GM21381 (cell line): ENCODE results near the gene ORMDL2.
"Not testable (repeated sequence)": the region's sequence is repeated elsewhere in the genome, so short reads cannot be mapped to it uniquely, and the experiment has no call there.

Source experiments
- ATAC-seq: cut with Tn5 transposase; IDR thresholded peaks from one replicate; pipeline ENCODE4 v1.9.1; 2021; ENCODE audit warnings: mild to moderate bottlenecking, moderate library complexity; ENCODE audit not compliant: unreplicated experiment

Gene ORMDL2

DNA sequence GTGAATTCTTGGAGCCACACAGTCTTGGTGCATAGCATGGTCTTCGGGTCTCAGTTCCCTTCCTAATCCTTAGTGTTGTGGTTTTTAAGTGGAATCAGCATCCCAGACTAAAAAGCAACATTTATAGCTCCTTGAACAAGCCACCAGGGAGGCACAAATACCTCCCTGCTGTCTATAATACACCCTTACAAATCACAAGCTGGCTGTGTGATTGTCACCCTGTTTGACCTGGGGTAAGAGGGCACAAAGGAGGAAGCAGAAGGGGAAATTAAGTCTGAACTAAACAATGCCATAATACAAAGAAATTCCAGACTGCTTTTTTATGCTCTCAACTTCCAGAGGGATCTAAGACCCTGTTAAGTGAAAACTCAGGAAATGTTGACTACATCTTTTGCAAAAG lies 32.6 kb downstream of the ORMDL2 start:
- ATAC-seq = no peak

DNA sequence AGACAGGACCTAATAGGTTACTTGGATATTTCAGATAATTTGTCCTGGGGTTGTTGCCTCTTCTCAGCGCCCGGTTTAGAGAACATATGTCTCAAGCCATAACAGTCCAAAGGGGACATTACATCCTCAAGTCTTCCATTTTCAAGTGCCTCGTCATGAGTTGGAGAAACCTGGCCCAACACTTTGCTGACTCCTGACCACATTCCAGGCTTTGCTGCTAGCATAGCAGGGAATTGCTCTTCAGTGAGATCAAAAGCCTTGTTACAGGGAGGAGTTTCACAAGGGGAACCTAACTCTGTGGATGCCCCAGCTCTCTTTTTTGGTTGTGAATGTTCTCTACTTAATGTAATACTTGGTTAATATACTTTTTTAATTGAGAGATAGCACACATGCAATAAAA lies 33.1 kb downstream of the ORMDL2 start:
- no peak for ATAC-seq

DNA sequence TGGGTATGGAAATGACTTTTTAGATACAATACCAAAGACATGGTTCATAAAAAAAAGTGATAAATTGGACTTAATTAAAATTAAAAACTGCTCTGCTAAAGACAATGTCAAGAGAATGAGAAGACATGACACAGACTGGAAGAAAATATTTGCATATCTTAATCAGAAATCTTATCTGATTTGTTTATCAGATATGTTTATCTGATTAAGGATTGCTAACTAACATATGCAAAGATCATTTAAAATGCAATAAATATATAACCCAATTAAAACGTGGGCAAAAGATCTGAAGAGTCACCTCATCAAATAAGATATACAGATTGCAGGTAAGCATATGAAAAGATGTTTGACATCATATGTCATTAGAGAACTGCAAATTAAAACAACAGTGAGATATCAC lies 34.9 kb downstream of the ORMDL2 start:
- no peak for ATAC-seq

DNA sequence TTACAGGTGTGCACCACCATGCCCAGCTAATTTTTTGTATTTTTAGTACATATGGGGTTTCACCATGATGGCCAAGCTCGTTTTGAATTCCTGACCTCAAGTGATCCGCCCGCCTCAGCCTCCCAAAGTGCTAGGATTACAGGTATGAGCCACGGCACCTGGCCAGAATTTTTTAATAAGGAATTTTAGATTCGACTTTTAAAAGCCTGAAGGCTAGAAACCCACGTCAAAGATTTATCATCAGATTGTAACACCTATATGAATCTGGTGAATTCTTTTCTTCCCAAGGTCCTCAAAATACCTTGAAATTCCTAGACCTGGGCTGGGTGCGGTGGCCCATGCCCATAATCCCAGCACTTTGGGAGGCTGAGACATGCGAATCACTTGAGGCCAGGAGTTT lies 43.6 kb downstream of the ORMDL2 start:
- no peak for ATAC-seq

DNA sequence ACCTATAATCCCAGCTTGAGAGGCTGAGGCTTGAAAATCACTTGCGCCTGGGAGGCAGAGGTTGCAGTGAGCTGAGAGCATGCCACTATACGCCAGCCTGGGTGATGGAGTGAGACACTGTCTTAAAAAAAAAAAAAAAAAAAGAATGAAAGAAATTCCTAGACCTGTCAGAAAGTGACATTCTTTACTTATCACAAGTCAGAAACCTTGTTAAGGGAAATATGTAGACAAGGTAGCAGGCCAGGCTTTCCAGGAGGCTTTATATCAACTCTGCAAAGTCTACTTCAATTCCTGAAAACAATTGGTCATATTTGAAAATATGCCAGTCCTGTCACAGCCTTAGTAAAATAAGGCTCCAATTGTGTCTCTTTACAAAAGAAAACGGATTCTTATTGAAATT lies 44.0 kb downstream of the ORMDL2 start:
- ATAC-seq = no peak

DNA sequence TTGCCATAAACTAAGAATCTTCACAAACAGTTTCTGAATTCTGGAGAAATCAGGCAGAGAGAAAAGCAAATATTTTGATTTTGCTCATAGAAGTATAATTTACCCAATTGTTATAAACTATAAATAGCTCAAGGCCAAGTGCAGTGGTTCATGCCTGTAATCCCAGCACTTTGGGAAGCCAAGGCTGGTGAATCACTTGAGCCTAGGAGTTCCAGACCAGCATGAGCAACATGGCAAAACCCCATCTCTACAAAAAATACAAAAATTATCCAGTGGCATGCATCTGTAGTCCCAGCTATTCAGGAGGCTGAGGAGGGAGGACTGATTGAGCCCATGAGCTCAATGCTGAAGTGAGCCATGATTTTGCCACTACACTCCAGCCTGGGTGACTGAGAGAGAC lies 44.4 kb downstream of the ORMDL2 start:
- no peak for ATAC-seq

DNA sequence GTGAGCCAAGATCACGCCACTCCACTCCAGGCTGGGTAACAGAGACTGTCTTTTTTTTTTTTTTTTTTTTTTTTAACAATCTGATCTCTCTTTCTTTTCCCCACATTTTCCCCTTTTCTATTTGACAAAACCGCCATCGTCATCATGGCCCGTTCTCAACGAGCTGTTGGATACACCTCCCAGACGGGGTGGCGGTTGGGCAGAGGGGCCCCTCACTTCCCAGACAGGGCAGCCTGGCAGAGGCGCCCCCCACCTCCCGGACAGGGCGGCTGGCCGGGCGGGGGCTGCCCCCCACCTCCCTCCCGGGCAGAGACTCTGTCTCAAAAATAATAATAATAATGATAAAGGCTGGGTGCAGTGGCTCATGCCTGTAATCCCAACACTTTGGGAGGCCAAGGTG lies 45.1 kb downstream of the ORMDL2 start:
- ATAC-seq = not testable (repeated sequence)

DNA sequence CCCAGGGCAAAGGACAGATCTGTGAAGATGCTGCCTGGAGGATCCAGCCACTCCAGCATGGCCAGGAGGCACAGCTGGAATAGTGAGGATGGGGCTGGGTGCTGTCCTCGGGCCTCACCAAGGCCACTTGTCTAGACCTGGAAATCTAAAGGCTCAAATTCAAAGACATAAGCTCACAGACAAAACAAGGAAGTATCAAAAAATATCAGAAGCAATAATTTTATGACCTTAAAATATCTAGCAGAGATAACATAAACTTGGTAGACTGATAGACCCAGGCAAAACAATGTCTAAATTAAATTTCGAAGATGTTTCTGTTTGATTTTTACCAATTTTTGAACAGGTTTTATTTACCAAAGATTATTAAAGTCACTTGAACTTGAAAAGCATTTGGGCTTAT lies 47.5 kb downstream of the ORMDL2 start:
- ATAC-seq = no peak

DNA sequence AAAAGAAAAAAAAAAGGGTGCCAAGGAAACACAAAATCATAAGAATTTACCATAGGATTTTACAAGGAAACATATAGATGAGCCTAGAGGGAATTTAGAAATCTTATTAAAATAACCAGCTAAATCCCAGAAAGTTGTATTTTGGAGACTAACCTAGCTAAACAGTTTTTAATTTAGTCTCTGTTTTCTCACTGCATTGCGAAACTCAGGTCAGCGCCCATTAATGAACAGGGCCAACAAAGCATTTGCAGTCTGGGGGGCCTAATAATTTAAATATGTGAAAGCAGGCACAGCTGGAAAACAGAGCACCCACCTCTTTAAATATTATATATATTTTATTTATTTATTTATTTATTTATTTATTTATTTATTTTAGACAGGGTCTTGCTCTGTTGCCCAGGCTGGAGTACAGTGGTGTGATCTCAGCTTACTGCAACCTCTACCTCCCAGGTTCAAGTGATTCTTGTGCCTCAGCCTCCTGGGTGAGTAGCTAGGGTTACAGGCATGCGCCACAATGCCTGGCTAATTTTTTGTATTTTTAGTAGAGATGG lies 48.7 kb downstream of the ORMDL2 start:
- ATAC-seq = not testable (repeated sequence)
